Fibroblast of skin of right biceps (primary cell): ENCODE results near the gene GLTPD2.

Experiments used
- DNase-seq: peaks from one replicate; pipeline ENCODE4 v3.0.0-alpha.2; 2013

Gene GLTPD2

GRCh38 chr17:4788807-4789700 lies at the start of gene GLTPD2:
Gene GLTPD2, plus strand, starts transcription at chr17:4788964. Its CDS starts 48 bp downstream, at chr17:4789012.
- no peak for DNase-seq

GRCh38 chr17:4739122-4740024 lies 49.4 kb upstream of the GLTPD2 start, which contains the start of the genes CXCL16 and ZMYND15:
Gene CXCL16, minus strand, starts transcription at chr17:4739928. Its CDS starts 589 bp downstream, at chr17:4739339.
Gene ZMYND15, plus strand, starts transcription at chr17:4739833. Its CDS starts 716 bp downstream, at chr17:4740549.
- peak; percentile 10 for DNase-seq

GRCh38 chr17:4740025-4740351 lies 48.8 kb upstream of the GLTPD2 start:
- DNase-seq, result no peak

GRCh38 chr17:4740584-4740983 lies 48.2 kb upstream of the GLTPD2 start:
- DNase-seq, result no peak

GRCh38 chr17:4741544-4741943 lies 47.2 kb upstream of the GLTPD2 start:
- no peak for DNase-seq

GRCh38 chr17:4742133-4742532 lies 46.6 kb upstream of the GLTPD2 start:
- DNase-seq, result no peak

- DNase-seq, result no peak
Measured at GRCh38 chr17:4742629-4743028, 46.1 kb upstream of the GLTPD2 start.

- DNase-seq, result no peak
Measured at GRCh38 chr17:4743216-4743615, 45.5 kb upstream of the GLTPD2 start.

- DNase-seq, result no peak
Measured at GRCh38 chr17:4743898-4744297, 44.9 kb upstream of the GLTPD2 start.

GRCh38 chr17:4744999-4745969 lies 43.5 kb upstream of the GLTPD2 start:
- no peak for DNase-seq

- DNase-seq, result no peak
Measured at GRCh38 chr17:4747847-4748246, 40.9 kb upstream of the GLTPD2 start.

- DNase-seq, result no peak
Measured at GRCh38 chr17:4748686-4749085, 40.1 kb upstream of the GLTPD2 start.

GRCh38 chr17:4750606-4751005 lies 38.2 kb upstream of the GLTPD2 start:
- DNase-seq, result no peak

- DNase-seq, result peak; percentile 21
Measured at GRCh38 chr17:4751932-4752331, 36.8 kb upstream of the GLTPD2 start.

GRCh38 chr17:4753392-4753791 lies 35.4 kb upstream of the GLTPD2 start:
- DNase-seq, result no peak

GRCh38 chr17:4759776-4760236 lies 29.0 kb upstream of the GLTPD2 start:
- no peak for DNase-seq

- no peak for DNase-seq
Measured at GRCh38 chr17:4764595-4764994, 24.2 kb upstream of the GLTPD2 start.

GRCh38 chr17:4766201-4766600 lies 22.6 kb upstream of the GLTPD2 start:
- no peak for DNase-seq

- DNase-seq, result no peak
Measured at GRCh38 chr17:4766723-4767122, 22.0 kb upstream of the GLTPD2 start.

GRCh38 chr17:4768298-4768697 lies 20.5 kb upstream of the GLTPD2 start:
- no peak for DNase-seq

GRCh38 chr17:4769628-4770027 lies 19.1 kb upstream of the GLTPD2 start:
- peak; percentile 52 for DNase-seq

GRCh38 chr17:4771519-4772234 lies 17.1 kb upstream of the GLTPD2 start, which contains the start of gene TM4SF5:
Gene TM4SF5, plus strand, starts transcription at chr17:4771886. Its CDS starts 37 bp downstream, at chr17:4771923.
- no peak for DNase-seq
